Activated CD4-positive, CD25-positive, alpha-beta regulatory T cell treated with anti-CD3 and anti-CD28 coated beads, Interleukin-2, amount 50 U/mL, for 72 hours (primary cell): Measurements from ENCODE around the gene TCF21.
"Not testable (repeated sequence)": the region's sequence is repeated elsewhere in the genome, so short reads cannot be mapped to it uniquely, and the experiment has no call there.

Experiments used
- DNase-seq: peaks from one replicate; pipeline ENCODE4 v3.0.0; 2021

The TCF21 gene

DNA sequence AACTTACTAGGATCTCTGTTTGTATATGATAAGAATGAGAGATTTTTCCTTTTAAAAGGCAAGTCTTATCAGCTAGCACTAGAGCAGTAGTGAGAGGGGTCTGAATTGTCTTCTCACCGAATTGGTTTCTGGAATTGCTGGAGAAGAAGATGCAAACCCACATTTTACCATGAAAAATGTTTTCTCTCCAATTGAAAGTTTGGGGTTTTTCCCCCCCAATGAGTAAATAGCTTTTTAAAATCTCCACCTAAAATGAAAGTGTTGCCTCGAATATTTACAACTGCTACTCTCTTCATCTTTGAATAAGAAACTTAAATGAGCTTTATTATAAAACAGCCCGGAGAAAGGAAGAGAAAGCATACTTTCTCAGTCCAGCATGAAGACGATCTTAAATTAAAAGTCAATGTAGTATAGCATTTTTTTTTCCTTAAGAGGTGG is 1.8 kb downstream of the TCF21 start:
- DNase-seq, result no peak

DNA sequence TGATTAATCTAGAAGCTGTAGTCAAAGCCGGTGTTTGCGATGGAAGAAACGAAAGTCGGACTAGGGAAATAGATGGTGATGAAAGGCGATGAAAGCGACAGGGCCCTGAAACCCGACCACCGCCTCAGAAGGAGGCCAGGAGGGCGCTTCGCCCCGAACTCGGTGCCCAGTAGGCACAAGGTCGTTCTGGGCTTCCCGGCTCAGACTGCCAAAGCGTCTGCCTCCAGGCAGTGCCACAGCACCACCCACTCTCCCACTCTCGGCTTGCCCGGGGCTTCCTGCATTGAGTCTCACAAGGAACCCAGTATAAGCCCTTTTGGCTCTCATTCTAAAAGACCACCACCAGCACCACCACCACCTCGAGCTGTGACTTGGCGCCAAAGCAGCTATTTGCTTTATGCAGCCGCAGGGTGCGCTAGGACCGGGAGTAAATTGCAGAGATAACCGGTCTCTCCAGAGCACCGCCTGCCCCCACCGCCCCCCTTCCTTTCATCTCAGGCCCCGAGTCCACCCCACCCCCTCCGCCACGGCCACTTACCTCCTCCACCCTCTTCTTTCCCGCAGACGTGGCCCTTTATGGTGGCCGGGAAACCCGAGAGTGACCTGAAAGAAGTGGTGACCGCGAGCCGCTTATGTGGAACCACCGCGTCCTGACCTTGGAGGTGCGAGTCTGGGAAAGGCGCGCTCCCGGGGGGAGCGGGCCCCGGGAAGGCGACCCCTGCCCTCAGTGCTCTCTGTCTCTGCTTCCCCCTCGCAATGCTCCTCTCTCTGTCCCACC is 2.4 kb downstream of the TCF21 start:
- no peak for DNase-seq

DNA sequence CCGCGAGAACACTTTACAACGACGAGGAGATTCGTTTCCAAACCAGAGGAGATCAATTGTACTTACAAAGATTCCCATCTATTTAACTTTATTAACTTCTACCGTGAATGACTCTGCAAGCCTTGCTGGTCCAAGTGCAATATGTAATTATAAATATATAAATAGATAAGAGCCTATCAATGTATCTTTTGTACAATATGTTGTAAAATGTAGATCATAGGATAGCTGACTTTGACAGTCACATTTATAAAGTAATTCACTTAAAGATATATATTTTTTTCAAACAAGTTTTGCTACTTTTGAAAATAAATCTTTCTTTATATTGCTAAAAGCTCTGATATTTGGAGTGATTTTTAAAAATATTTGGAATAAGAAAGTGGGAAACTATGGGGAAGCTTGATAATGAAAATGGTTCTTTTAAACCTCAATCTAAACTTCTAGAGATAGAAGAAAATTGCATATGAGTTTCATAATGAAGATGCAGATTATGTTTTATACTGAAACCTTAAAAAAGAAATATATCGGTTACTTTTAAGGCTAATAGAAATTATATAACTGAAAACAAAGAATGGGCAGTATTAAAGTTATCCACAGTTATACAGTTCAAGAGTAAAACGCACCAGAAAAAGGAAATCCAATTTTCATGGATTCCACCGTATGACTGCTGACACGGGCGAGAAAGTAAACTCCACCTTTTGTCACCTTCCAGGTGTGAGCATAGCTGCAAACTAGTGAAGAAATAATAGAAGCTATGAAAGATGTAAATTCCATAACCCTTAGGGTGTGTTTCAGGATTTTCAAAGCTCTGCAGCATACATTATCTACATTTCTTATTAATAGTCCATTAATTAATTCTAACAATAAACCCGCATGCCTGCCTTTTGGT is 3.3 kb downstream of the TCF21 start:
- no peak for DNase-seq

DNA sequence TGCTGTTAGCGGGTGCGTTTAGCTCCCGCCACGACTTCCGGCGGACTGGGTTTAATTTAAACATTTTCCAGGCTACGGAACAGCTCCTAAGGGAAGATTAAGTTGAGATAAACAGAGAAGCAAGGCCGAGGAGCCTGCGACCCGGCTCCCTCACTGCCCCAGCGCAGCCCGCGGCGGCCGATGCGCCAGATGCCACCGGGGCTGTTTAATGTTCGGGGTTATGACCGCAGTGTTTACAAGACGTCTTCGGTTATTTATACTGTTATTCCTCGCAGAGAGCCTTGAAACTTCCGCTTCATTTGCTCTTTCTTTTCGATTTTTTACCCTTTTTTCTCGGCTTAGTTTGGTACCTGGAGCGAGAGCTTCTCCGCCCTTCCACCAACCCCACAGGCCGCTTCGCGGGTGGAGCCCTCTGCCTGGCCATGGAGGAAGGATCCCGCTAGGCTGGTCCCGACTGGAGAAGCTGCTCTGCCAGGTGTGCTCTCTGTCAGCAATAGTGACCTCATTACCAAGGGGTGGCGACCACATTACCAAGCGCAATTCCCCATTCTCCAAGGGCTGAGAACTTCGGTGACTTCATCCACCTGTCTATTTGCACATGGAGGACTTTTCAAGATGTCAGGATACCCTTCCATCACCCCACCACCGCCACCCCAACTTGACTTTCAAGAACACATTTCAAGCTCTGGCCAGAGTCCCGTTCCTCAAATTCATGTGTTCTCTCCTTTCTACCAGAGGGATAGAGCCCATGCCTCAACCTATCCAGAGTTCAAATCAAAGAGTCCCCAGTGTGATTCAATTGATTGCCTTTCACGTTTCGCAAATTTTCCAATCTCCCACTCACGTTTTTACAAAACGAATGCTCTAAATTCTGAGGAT is 4.1 kb downstream of the TCF21 start:
- DNase-seq, result no peak

DNA sequence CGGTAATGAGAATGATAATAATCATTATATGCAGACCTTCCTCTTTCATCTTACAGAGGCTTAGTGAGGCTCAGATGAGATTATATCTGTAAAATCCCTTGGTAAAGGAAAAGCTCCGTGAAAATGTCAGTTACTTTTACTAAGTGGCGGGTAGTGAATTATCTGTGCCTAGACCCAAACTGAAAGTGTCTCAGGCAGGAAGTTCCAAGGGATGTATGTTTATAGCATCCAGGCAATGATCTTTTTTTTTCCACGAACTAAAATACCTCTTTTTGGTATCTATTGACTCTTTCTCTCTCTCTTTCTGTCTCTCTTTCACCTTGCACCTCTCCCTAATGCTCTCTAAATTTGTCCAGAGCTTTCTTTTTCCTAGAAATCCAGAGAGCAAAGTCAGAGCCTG is 5.0 kb downstream of the TCF21 start:
- no peak for DNase-seq

DNA sequence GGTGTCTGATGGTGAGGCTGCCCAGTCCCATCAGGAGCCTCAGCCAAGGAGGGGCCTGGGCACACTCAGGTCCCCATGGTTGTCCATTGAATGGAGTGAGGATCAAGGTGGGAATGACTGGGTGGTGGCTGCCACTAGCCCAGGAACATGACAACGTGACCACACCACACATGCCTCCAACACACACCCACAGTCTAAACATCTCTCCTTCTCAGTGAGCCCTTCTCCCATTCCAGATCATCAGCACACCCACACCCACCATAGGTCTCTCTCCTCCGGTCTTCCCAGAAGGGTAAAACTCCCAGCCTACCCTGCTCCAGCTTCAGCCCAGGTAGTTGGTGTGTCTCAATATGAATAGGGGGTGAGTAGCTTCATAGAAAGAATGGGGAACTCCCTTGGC is 5.5 kb downstream of the TCF21 start:
- DNase-seq, result no peak

DNA sequence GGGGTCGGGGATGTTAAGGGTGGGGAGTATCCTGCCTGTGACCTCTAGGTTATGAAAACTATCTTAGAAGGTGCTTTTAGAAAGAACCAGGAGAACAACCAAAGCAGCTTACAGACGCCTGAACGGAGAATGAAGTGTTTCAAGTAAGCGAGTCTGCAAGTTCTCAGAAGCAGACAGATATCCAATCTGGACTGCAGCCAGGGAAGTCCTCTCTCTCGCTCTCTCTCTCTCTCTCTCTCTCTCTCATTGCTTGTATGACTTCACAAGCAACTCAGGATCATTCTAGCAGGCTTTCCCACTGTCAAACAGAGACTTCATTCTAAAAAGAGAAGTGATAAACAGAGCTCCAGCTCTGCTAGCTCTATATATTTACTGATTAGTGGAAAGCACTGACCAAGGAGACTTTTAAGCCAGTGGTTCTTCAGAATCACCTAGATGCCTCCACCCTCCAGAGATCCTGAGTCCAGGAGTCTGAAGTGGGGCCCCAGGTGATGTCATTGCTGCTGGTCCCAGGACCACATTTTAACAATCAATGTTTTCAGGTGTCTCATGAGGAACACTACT is 6.0 kb downstream of the TCF21 start:
- DNase-seq, result no peak

DNA sequence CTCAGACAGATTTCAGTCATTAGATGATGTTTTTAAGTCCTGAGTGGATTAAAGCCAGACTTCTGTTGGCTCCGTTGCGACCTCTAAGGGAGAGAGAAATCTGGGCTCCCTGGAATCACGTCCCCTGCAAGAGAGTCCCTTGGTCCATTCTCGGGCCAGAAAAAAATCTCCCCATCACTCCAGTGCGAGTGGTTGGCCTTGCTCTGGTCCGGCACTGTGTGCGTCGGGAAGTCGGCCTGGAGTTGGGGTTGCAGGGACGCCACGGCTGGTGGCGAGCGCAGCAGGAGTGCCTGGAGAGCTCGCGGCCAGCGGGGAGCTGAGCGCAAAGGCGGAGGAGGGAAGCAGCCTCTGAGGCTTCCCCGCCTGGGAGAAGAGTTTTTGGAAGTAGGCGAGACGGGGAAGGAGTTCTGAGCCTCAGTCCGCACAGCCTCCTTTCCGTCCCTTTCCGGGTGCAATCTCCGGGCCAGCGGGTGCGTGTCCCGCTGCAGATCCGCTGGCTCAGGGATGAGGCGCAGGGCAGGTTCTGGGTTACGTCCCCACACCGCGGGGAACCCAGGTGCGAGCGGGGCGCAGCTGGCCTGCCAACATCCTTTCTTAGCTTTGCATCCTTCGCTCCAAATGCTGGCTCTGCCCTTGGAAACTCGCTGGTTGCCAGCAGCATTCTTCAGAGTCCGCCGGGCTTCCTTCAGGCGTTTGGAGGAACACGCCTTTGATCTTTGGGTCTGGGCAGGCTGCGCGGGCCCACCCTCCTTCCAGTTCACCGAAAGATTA is 6.8 kb downstream of the TCF21 start:
- no peak for DNase-seq

DNA sequence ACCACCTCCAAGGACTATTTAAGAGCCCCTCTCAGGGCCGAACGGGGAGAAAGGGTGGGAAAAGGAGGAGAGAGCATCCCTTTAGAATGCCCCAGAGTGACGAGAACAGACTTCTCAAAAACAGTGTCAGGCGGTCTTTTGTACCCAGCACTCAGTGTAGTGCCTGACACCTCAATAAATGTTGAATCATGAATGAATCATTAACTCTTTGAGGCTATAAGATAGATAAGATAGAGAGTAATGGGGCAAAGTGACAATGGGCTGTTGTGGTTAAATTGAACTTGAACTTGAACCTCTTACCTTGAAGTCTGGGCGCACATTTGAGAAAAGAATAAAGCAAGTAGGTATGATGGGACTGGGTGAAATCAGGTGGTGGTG is 7.4 kb downstream of the TCF21 start:
- no peak for DNase-seq

DNA sequence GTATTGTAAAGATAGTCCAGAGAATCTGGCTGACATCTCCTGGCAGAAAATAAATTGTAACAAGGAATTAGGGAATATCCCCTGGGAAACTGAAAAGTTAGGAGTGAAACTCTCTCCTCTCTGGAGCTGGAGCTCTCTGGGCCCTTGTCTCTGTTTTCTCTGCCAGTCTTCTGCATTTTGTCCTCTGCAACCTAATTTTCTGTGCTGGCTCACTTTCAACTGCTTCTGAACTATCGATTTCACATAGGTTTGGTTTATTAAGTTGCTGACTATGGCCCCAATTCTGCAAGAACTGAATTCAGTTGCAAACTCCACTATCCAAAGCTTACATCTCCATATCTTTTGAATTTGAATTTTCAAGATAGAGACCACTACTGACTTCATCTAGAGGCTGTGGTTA is 9.3 kb downstream of the TCF21 start:
- DNase-seq, result no peak

DNA sequence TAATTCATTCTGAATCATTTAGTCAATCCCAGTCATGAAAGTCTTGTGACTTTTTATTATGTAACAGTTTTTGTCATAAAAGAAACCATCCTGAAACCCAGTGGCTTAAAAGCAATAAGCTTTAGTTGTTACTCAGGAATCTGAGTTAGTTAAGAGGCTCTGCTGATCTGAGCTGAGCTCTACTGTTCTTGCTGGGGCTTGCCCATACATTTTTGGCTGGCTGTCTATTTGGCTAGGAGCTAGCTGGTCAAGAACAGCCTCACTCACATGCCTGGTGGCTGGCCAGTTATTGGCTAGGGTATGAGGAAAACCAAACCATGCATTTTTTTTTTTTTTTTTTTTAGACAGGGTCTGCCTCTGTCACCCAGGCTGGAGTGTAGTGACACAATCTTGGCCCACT is 10.6 kb downstream of the TCF21 start:
- DNase-seq, result no peak

DNA sequence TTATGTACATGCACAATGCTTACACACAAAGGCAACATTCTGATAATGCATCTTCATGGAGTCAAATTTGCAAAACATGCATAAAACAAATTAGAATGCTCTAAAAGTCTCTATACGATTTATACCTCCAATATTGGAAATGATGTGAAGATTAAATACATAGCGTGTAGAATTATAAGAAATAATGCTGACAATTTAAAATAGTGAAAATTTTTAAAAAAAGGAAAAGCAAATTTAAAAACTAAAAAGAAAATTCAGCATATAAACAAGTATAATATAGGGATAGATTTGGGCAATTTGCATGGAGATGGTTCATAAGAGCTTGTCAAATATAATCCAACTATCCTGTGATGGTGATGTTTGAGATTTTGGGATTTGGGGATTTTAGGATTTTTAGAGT is 14.9 kb downstream of the TCF21 start:
- DNase-seq, result no peak

DNA sequence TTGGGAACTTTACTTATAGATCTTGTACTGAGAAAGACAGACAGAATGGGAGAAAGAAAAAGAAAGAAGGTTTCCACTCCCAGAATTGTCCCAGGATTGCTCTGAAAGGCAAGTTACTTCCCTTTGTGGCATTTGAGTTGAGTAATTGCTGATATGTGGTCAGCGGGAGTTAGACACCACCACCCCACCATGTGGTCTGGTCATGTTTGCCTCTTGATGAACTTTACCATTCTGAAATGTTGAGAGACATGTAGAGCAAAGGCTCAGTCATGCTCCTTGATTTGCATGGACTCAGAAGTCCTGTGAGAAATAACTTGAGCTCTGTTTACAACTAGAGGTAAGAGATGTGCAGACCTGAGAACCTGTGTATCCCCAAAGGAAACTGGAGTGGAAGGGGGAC is 17.1 kb downstream of the TCF21 start:
- DNase-seq, result no peak

DNA sequence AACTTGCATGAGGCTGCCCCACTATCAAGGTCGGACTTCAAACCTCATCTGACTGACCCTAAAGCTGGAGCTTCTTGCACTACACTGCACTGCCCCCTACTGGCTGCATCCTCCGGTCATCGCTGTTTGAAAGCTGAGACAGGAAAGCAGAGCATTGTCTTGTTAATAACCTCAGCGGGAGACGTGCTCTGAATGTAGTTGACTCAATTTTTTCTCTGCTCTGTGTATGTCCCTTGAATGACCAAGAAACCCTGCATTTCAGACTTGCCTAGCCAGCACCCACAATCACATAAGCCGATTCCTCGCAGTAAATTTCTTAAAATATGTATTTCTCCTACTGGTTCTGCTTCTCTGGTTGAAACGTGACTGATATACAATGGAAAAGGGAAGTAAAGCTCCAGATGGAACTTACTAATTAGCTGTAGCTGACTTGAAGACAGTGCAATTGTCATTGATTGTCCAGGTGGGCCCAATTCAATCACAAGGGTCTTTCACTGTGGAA is 27.8 kb downstream of the TCF21 start:
- peak; percentile 78 for DNase-seq

DNA sequence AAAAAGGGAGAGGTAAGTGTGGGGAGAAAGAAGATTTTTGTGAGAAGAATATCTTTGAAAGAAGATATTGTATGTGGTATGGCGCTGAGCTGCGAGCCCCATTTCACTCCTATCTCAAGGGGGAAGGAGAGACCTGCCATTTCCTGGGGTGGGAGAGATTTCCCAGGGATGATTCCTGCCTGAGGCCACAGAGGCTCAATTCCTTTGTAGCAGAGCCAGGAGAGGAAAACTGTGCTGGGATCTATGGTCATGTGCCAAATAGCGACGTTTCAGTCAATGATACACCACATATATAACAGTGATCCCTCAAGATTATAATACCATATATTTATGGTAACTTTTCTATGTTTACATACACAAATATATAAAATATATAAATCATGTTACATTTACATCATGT is 28.9 kb downstream of the TCF21 start:
- no peak for DNase-seq

DNA sequence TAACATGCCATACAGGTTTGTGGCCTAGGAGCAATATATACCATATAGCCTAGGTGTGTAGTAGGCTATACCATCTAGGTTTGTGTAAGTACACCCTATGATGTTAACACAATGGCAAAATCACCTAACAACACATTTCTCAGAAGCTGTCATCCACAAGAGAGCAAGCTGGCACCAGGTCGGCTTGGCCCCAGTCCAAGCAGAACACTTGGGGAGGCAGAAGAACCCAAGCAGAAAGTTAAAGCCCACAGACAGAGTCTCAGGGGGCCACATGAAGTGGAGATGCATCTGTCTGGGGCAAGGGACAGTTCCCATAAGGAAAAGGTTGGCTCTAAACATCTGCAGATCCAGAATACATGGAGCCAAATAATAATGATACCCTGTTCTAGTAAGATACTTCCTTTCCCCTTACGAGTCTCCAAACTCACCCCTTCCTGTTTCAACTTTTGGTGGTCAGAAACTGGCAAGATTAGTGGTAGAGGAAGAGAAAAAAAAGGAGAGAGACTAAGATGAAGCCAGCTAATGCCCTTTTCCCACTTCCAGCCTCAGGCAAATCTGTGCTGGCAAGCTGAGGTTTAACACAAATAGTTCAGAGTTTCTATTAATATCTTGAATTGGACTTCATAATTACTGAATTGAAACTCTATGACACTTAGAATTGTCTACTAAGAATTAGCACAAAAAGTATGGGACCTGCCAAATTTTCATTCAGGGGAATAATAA is 29.5 kb downstream of the TCF21 start:
- DNase-seq, result no peak

DNA sequence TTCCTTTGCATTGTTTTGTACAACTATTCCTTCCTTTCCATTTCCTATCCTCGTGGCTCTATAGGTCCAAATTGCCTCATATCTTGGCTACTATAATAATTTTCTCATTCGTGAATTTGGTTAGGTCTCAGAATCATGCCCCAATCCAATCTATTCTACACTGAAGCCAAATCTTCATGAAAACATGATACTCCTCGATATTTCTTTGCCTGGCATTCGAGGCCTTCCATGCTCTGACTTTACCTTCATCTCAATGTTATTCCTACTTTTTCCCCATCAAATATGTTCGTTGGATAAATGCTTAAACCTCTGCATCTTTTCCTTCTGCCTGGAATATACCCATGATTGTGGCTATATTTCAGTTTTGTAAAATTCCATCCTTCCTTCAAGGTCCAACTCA is 30.4 kb downstream of the TCF21 start:
- DNase-seq, result no peak

DNA sequence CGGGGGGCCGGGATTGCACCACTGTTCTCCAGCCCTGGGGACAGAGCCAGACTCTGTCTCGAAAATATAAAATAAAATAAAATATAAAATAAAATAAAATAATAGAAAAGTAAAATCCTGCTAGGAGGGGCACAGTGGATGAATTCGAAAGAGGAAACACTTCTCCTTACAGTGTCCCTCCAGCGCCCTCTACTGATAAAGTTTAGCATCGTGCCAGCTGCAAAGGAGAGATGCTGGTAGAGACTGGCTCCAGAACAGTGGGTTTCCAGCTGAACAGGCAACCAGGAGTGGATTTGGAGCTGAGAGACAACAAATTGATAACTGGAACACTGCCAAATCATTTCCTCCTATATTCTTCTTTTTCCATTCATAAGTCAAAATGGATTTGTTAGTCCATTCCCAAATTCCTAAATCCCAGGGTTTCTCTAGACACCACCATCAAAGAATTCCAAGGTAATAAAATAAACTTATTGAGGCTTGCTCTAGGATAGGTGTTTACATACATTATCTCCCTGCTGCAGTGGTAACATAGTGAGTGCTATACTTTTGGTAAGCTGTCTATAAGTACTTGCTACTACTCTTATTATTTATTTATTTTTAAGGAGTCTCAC is 32.4 kb downstream of the TCF21 start:
- peak; percentile 61 for DNase-seq

DNA sequence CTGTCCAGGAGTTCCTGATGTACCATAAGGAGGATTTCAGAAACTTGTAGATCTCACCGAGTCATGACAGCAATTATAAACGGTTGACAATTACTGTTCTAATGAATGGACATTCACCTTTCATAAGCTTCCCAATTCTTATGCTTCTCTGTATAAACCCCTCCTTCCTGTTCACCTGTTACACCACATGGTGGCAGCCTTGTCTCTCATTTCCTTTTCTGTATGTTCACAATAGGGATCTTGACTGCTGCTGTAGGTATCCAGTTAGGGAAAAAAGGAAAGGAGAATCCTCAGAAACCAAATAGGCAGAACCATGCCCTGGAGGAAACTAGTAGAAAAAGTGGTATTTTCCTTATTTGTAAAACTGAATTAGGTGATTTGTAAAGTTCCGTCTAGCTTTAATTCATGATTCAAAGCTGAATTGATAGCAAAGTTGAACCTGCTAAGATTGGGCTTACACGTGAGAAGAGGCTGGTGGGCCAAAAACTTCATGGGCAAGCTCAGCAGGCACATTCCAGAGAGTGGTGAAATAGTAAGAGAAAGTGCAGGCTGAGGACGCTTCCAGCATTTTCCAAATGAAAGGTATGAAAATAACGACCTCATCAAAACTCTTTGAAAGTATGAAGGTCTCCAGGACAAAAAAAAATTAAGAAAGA is 35.2 kb downstream of the TCF21 start:
- DNase-seq, result peak; percentile 35

DNA sequence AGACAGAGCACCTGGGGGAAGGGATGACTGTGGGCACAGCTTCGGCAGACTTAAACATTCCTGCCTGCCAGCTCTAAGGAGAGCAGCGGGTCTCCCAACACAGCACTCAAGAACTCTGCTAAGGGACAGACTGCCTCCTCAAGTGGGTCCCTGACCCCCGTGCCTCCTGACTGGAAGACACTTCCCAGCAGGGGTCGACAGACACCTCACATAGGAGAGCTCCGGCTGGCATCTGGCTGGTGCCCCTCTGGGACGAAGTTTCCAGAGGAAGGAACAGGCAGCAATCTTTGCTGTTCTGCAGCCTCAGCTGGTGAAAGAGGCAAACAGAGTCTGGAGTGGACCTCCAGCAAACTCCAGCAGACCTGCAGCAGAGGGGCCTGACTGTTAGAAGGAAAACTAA is 42.3 kb downstream of the TCF21 start:
- not testable (repeated sequence) for DNase-seq
